ENCODE data around the gene OTUB1. TPM values are rescaled to one million over a fixed set of nuclear protein-coding genes. Genes with fewer than 3 reads are reported as not detected.

Gene OTUB1
- total and polyA plus RNA-seq, 2 of the 13 experiments (the other 11 are each of a cell fraction or from before 2014, with no cell fraction given), result 58.8 to 130 TPM

DNA sequence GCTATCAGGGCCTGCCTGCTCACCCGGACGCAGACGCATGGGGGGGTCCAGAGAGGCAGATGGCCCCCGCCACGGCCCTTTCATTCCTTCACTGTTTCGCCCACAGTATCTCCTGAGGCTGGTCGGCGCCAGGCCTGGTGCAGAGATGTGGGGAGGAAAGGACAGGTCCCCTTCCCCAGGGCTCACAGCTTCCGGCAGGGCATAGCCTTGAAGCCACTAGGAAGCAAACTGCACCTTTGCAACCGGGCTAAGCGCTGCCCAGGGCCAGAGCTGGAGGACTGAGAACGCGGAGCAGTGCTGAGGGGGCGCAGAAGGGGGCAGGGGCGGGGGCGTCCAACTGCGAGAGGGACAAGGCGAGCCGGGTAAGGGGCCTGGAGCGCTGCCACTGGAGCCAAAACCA is 29.3 kb downstream of the OTUB1 start:
- CTCF ChIA-PET (ENCODE audit: low intra/inter-chr PET ratio, low total read pairs), result no interaction called here
- H2AFZ ChIP-seq (ENCODE audit: low read length), result no peak overlapping the region
- FAIRE-seq (no peak), DNase-seq (ENCODE audit: low spot score) (no peak), ATAC-seq (no peak)
- H4K20me1 ChIP-seq (ENCODE audit: insufficient read depth, low read length), result 0 out of 2 replicates have a peak, but pooled peaks cover 4% of the 10 kb centered on the region
- H3K4me1 ChIP-seq (ENCODE audit: insufficient read depth, low read length), result no peaks in the 10 kb centered on the region
- no TSS peak for BruUV-seq (replicated peaks)
- 74% methylated on average over 10 of the region's 20 CpGs for WGBS (ENCODE audit: low lambda C conversion rate)
- TF ChIP-seq ZKSCAN8 (CRISPR knock-in tag; IDR thresholded peaks at IDR 0.05; ENCODE audit: borderline replicate concordance), result no peak
- TF ChIP-seq, protein P1, sequence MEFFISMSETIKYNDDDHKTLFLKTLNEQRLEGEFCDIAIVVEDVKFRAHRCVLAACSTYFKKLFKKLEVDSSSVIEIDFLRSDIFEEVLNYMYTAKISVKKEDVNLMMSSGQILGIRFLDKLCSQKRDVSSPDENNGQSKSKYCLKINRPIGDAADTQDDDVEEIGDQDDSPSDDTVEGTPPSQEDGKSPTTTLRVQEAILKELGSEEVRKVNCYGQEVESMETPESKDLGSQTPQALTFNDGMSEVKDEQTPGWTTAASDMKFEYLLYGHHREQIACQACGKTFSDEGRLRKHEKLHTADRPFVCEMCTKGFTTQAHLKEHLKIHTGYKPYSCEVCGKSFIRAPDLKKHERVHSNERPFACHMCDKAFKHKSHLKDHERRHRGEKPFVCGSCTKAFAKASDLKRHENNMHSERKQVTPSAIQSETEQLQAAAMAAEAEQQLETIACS (CRISPR knock-in tag; IDR thresholded peaks at IDR 0.05), result no peak
- POLR2A ChIA-PET, result no interaction called here
- no peak overlapping the region for H3K9ac ChIP-seq (ENCODE audit: insufficient read depth, low read depth, low read length)
- no peak overlapping the region for H3K4me3 ChIP-seq (replicated peaks in 1 of 3; ENCODE audit: insufficient read depth in 1 of 3, low read depth in 2 of 3, low read length in 3 of 3)
- peaks cover 6% of the 10 kb centered on the region; the same call in 1 of the 2 replicates for H3K9me3 ChIP-seq (ENCODE audit: low read length)
- intact Hi-C loops (cut with micrococcal nuclease; ENCODE audit: unreplicated experiment), result no loop called here
- no peak overlapping the region for H3K4me2 ChIP-seq (ENCODE audit: low read depth, low read length)
- H3K36me3 ChIP-seq (replicated peaks in 1 of 2; ENCODE audit: control insufficient read depth in 1 of 2, insufficient read depth in 2 of 2, low read length in 2 of 2), result no peaks in the 10 kb centered on the region
- H3K79me2 ChIP-seq (ENCODE audit: insufficient read depth, low read length), result no peaks in the 10 kb centered on the region
- in situ Hi-C loops (cut with HindIII; ENCODE audit: extremely low pct_ligation_motif_present, low pct_unique_long_range_greater_than_20kb), result no loop called here
- H3K27me3 ChIP-seq (ENCODE audit: control insufficient read depth in 1 of 2, insufficient read depth in 2 of 2, low read length in 2 of 2), result no peaks in the 10 kb centered on the region
- H3K27ac ChIP-seq (ENCODE audit: extremely low read length, insufficient read depth, low read length), result no peak overlapping the region

DNA sequence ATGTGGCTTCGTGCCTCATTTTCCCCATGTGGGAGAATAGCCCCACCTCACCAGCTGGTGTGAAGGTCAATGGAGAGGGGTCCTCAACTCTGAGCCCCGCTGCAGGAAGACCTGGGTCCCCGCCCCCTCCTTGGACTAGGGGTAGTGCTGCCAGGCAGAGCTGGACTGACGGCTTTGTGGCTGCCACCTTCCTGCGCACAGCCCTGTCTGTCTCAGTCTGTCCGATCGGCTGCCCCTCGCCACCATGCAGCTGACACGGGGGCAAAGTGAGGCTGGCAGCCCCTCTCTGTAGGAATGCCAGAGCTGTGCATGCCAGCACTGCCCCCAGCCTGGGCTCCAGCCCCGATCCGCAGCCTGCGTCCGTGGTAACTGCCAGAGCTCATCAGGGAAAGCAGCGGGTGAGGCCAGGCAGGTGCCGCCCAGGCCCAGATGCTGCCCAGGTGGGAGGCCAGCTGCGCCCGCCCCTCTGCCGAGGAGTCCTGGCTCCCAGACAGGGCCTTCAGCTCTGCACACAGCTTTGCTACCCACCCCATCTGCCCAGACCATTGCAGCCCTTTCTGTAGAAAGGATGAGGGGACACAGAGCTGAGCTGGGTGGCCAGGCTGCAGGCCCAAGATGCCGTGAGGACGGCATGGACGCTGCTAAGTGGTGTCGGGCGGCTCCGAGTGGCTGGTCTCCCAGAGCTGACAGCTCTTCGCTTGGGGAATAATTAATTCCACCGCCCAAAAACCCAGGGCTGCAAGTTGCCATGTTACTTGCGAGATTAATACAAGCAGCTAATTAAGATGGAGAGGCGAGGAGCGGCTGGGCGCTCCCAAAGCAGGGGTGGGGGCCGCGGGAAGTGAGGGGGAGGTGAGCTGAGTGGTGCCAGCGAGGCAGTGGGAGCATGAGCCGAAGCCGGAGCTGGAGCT is 30.0 kb downstream of the OTUB1 start:
- no peak overlapping the region for H3K27ac ChIP-seq (ENCODE audit: extremely low read length, insufficient read depth, low read length)
- 0 out of 2 replicates have a peak, but pooled peaks cover 4% of the 10 kb centered on the region for H4K20me1 ChIP-seq (ENCODE audit: insufficient read depth, low read length)
- FAIRE-seq (no peak), ATAC-seq (no peak), DNase-seq (ENCODE audit: low spot score) (no peak)
- no peaks in the 10 kb centered on the region for H3K27me3 ChIP-seq (ENCODE audit: control insufficient read depth in 1 of 2, insufficient read depth in 2 of 2, low read length in 2 of 2)
- no TSS peak for BruUV-seq (replicated peaks)
- H3K4me3 ChIP-seq (replicated peaks in 1 of 3; ENCODE audit: insufficient read depth in 1 of 3, low read depth in 2 of 3, low read length in 3 of 3), result no peak overlapping the region
- no peak overlapping the region for H2AFZ ChIP-seq (ENCODE audit: low read length)
- no peaks in the 10 kb centered on the region for H3K9me3 ChIP-seq (ENCODE audit: low read length)
- 84% methylated on average over 18 of the region's 35 CpGs for WGBS (ENCODE audit: low lambda C conversion rate)
- no peak overlapping the region for H3K9ac ChIP-seq (ENCODE audit: insufficient read depth, low read depth, low read length)
- no peaks in the 10 kb centered on the region for H3K4me1 ChIP-seq (ENCODE audit: insufficient read depth, low read length)
- in situ Hi-C loops (cut with HindIII; ENCODE audit: extremely low pct_ligation_motif_present, low pct_unique_long_range_greater_than_20kb) (no loop called here), intact Hi-C loops (cut with micrococcal nuclease; ENCODE audit: unreplicated experiment) (no loop called here)
- H3K4me2 ChIP-seq (ENCODE audit: low read depth, low read length), result no peak overlapping the region
- CTCF ChIA-PET (ENCODE audit: low intra/inter-chr PET ratio, low total read pairs), result no interaction called here
- POLR2A ChIA-PET, result no interaction called here
- no peaks in the 10 kb centered on the region for H3K36me3 ChIP-seq (replicated peaks in 1 of 2; ENCODE audit: control insufficient read depth in 1 of 2, insufficient read depth in 2 of 2, low read length in 2 of 2)
- no peaks in the 10 kb centered on the region for H3K79me2 ChIP-seq (ENCODE audit: insufficient read depth, low read length)
- TF ChIP-seq, protein P2, sequence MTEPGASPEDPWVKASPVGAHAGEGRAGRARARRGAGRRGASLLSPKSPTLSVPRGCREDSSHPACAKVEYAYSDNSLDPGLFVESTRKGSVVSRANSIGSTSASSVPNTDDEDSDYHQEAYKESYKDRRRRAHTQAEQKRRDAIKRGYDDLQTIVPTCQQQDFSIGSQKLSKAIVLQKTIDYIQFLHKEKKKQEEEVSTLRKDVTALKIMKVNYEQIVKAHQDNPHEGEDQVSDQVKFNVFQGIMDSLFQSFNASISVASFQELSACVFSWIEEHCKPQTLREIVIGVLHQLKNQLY (CRISPR knock-in tag; IDR thresholded peaks at IDR 0.05), result no peak
- TF ChIP-seq EEA1 (CRISPR knock-in tag; IDR thresholded peaks at IDR 0.05; ENCODE audit: borderline replicate concordance), result no peak
- TF ChIP-seq REPIN1 (CRISPR knock-in tag; IDR thresholded peaks at IDR 0.05; ENCODE audit: borderline replicate concordance, low read depth), result no peak
- no peak for TF ChIP-seq ZNF382 (CRISPR knock-in tag; IDR thresholded peaks at IDR 0.05; ENCODE audit: borderline replicate concordance)
- no peak for TF ChIP-seq SMAD3 (CRISPR knock-in tag; IDR thresholded peaks at IDR 0.05)
- no peak for TF ChIP-seq ARID2 (CRISPR knock-in tag; IDR thresholded peaks at IDR 0.05; ENCODE audit: borderline replicate concordance)
- TF ChIP-seq ZNF614 (CRISPR knock-in tag; IDR thresholded peaks at IDR 0.05; ENCODE audit: borderline replicate concordance), result no peak
- TF ChIP-seq, protein P3, sequence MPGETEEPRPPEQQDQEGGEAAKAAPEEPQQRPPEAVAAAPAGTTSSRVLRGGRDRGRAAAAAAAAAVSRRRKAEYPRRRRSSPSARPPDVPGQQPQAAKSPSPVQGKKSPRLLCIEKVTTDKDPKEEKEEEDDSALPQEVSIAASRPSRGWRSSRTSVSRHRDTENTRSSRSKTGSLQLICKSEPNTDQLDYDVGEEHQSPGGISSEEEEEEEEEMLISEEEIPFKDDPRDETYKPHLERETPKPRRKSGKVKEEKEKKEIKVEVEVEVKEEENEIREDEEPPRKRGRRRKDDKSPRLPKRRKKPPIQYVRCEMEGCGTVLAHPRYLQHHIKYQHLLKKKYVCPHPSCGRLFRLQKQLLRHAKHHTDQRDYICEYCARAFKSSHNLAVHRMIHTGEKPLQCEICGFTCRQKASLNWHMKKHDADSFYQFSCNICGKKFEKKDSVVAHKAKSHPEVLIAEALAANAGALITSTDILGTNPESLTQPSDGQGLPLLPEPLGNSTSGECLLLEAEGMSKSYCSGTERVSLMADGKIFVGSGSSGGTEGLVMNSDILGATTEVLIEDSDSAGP (CRISPR knock-in tag; IDR thresholded peaks at IDR 0.05; ENCODE audit: borderline replicate concordance), result no peak
- no peak for TF ChIP-seq ZNF672 (CRISPR knock-in tag; IDR thresholded peaks at IDR 0.05)
- no peak for TF ChIP-seq ATF7-NPFF (CRISPR knock-in tag; IDR thresholded peaks at IDR 0.05; ENCODE audit: low read depth)
